ENCODE results near the gene TNFSF18.

The TNFSF18 gene

GRCh38 chr1:173016419-173016818 lies 34.3 kb downstream of the TNFSF18 start:
- Histone ChIP-seq H3K4me3 (ENCODE audit: insufficient read length, low read depth) (no peak overlapping the region), H3K4me1 (ENCODE audit: insufficient read depth, insufficient read length) (no peaks in the 10 kb centered on the region), H3K9ac (ENCODE audit: insufficient read length, low read depth) (no peak overlapping the region), H3K27me3 (ENCODE audit: insufficient read depth, insufficient read length) (no peaks in the 10 kb centered on the region), H3K36me3 (ENCODE audit: insufficient read depth, insufficient read length, low read length) (no peaks in the 10 kb centered on the region), H3K9me3 (ENCODE audit: insufficient read depth, low read length) (no peaks in the 10 kb centered on the region)
- TF ChIP-seq YY1 (IDR thresholded peaks at IDR 0.05; ENCODE audit: insufficient read depth, insufficient read length) (no peak), SUZ12 (IDR thresholded peaks at IDR 0.05; ENCODE audit: extremely low read depth, insufficient read depth, insufficient read length) (no peak), ZNF274 (IDR thresholded peaks at IDR 0.05; ENCODE audit: low read depth, low read length) (no peak)
- no peak for DNase-seq (ENCODE audit: low read depth, low spot score)

- Histone ChIP-seq H3K27me3 (ENCODE audit: insufficient read depth, insufficient read length) (no peaks in the 10 kb centered on the region), H3K4me3 (ENCODE audit: insufficient read length, low read depth) (no peak overlapping the region), H3K9ac (ENCODE audit: insufficient read length, low read depth) (no peak overlapping the region), H3K9me3 (ENCODE audit: insufficient read depth, low read length) (no peaks in the 10 kb centered on the region), H3K36me3 (ENCODE audit: insufficient read depth, insufficient read length, low read length) (no peaks in the 10 kb centered on the region), H3K4me1 (ENCODE audit: insufficient read depth, insufficient read length) (no peaks in the 10 kb centered on the region)
- no peak for DNase-seq (ENCODE audit: low read depth, low spot score)
- TF ChIP-seq SUZ12 (IDR thresholded peaks at IDR 0.05; ENCODE audit: extremely low read depth, insufficient read depth, insufficient read length) (no peak), ZNF274 (IDR thresholded peaks at IDR 0.05; ENCODE audit: low read depth, low read length) (no peak), YY1 (IDR thresholded peaks at IDR 0.05; ENCODE audit: insufficient read depth, insufficient read length) (no peak)
Measured at GRCh38 chr1:173015629-173016028, 35.1 kb downstream of the TNFSF18 start.

DNA sequence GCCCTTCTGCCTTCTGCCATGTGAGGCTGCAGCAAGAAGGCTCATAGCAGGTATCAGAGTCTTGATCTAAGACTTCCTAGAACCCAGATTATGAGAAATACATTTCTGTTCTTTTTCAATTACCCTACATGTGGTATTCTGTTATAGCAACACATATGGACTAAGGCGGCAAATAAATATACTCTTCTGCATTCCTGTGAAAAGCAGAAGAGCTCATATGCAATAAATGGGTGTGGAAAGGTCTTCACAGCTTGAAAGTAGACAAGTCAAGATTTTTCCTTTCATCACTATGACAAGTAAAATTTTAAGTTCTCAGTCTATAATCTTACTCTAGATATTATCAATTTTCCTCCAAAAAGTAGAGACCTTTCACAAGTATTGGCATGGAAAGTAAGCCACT lies 36.6 kb downstream of the TNFSF18 start:
- no peaks in the 10 kb centered on the region for H3K36me3 ChIP-seq (ENCODE audit: insufficient read depth, insufficient read length, low read length)
- H3K4me1 ChIP-seq (ENCODE audit: insufficient read depth, insufficient read length), result no peaks in the 10 kb centered on the region
- no peak overlapping the region for H3K4me3 ChIP-seq (ENCODE audit: insufficient read length, low read depth)
- no peak for DNase-seq (ENCODE audit: low read depth, low spot score)
- no peaks in the 10 kb centered on the region for H3K9me3 ChIP-seq (ENCODE audit: insufficient read depth, low read length)
- TF ChIP-seq YY1 (IDR thresholded peaks at IDR 0.05; ENCODE audit: insufficient read depth, insufficient read length), result no peak
- TF ChIP-seq ZNF274 (IDR thresholded peaks at IDR 0.05; ENCODE audit: low read depth, low read length), result no peak
- no peak for TF ChIP-seq SUZ12 (IDR thresholded peaks at IDR 0.05; ENCODE audit: extremely low read depth, insufficient read depth, insufficient read length)
- H3K27me3 ChIP-seq (ENCODE audit: insufficient read depth, insufficient read length), result no peaks in the 10 kb centered on the region
- H3K9ac ChIP-seq (ENCODE audit: insufficient read length, low read depth), result no peak overlapping the region

DNA sequence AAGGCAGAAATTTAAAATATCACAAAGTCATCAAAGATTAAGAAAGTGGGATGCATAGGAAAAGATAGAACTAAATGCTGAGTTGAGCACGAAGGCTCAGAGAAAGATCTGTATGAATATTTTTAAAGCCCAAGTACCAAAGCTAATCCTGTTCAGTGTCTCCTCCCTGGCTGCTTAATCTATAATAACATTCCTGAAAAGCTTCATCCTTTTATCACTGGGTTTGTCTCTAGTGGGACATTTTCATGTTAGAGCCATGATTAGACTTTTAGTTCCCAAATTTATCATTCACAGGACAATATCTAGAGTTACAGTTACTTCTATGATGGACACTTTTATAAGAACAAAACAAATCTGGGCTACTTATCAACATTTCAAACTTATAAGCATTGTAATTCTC lies 38.6 kb downstream of the TNFSF18 start:
- no peaks in the 10 kb centered on the region for H3K27me3 ChIP-seq (ENCODE audit: insufficient read depth, insufficient read length)
- H3K4me1 ChIP-seq (ENCODE audit: insufficient read depth, insufficient read length), result no peaks in the 10 kb centered on the region

GRCh38 chr1:173009597-173009996 lies 41.1 kb downstream of the TNFSF18 start:
- no peak for TF ChIP-seq YY1 (IDR thresholded peaks at IDR 0.05; ENCODE audit: insufficient read depth, insufficient read length)
- Histone ChIP-seq H3K4me3 (ENCODE audit: insufficient read length, low read depth) (no peak overlapping the region), H3K36me3 (ENCODE audit: insufficient read depth, insufficient read length, low read length) (no peaks in the 10 kb centered on the region), H3K9me3 (ENCODE audit: insufficient read depth, low read length) (no peaks in the 10 kb centered on the region), H3K4me1 (ENCODE audit: insufficient read depth, insufficient read length) (no peaks in the 10 kb centered on the region), H3K27me3 (ENCODE audit: insufficient read depth, insufficient read length) (no peaks in the 10 kb centered on the region), H3K9ac (ENCODE audit: insufficient read length, low read depth) (no peak overlapping the region)
- DNase-seq (ENCODE audit: low read depth, low spot score), result no peak

More for the DNA sequence above, 38.6 kb downstream of the TNFSF18 start:
- Histone ChIP-seq H3K36me3 (ENCODE audit: insufficient read depth, insufficient read length, low read length) (no peaks in the 10 kb centered on the region), H3K9ac (ENCODE audit: insufficient read length, low read depth) (no peak overlapping the region), H3K4me3 (ENCODE audit: insufficient read length, low read depth) (no peak overlapping the region), H3K9me3 (ENCODE audit: insufficient read depth, low read length) (no peaks in the 10 kb centered on the region)
- DNase-seq (ENCODE audit: low read depth, low spot score), result no peak
- TF ChIP-seq SUZ12 (IDR thresholded peaks at IDR 0.05; ENCODE audit: extremely low read depth, insufficient read depth, insufficient read length) (no peak), ZNF274 (IDR thresholded peaks at IDR 0.05; ENCODE audit: low read depth, low read length) (no peak), YY1 (IDR thresholded peaks at IDR 0.05; ENCODE audit: insufficient read depth, insufficient read length) (no peak)

GRCh38 chr1:173005196-173005864 lies 45.4 kb downstream of the TNFSF18 start:
- TF ChIP-seq YY1 (IDR thresholded peaks at IDR 0.05; ENCODE audit: insufficient read depth, insufficient read length), result no peak
- TF ChIP-seq ZNF274 (IDR thresholded peaks at IDR 0.05; ENCODE audit: low read depth, low read length), result no peak
- TF ChIP-seq SUZ12 (IDR thresholded peaks at IDR 0.05; ENCODE audit: extremely low read depth, insufficient read depth, insufficient read length), result no peak
- no peaks in the 10 kb centered on the region for H3K4me1 ChIP-seq (ENCODE audit: insufficient read depth, insufficient read length)
- no peak overlapping the region for H3K4me3 ChIP-seq (ENCODE audit: insufficient read length, low read depth)
- no peak overlapping the region for H3K9ac ChIP-seq (ENCODE audit: insufficient read length, low read depth)
- peaks cover 7% of the 10 kb centered on the region; the same call in 1 of the 2 replicates for H3K9me3 ChIP-seq (ENCODE audit: insufficient read depth, low read length)
- H3K36me3 ChIP-seq (ENCODE audit: insufficient read depth, insufficient read length, low read length), result no peaks in the 10 kb centered on the region
- no peaks in the 10 kb centered on the region for H3K27me3 ChIP-seq (ENCODE audit: insufficient read depth, insufficient read length)
- DNase-seq (ENCODE audit: low read depth, low spot score), result no peak

GRCh38 chr1:173002891-173003838 lies 47.6 kb downstream of the TNFSF18 start:
- Histone ChIP-seq H3K4me3 (ENCODE audit: insufficient read length, low read depth) (no peak overlapping the region), H3K36me3 (ENCODE audit: insufficient read depth, insufficient read length, low read length) (no peaks in the 10 kb centered on the region), H3K4me1 (ENCODE audit: insufficient read depth, insufficient read length) (no peaks in the 10 kb centered on the region), H3K27me3 (ENCODE audit: insufficient read depth, insufficient read length) (no peaks in the 10 kb centered on the region), H3K9me3 (ENCODE audit: insufficient read depth, low read length) (peaks cover 7% of the 10 kb centered on the region; the same call in 1 of the 2 replicates), H3K9ac (ENCODE audit: insufficient read length, low read depth) (no peak overlapping the region)
- DNase-seq (ENCODE audit: low read depth, low spot score), result no peak
- TF ChIP-seq YY1 (IDR thresholded peaks at IDR 0.05; ENCODE audit: insufficient read depth, insufficient read length) (no peak), ZNF274 (IDR thresholded peaks at IDR 0.05; ENCODE audit: low read depth, low read length) (no peak), SUZ12 (IDR thresholded peaks at IDR 0.05; ENCODE audit: extremely low read depth, insufficient read depth, insufficient read length) (no peak)

Data from NT2/D1 (cell line).